ENCODE results near the gene SLU7.

Gene SLU7

DNA sequence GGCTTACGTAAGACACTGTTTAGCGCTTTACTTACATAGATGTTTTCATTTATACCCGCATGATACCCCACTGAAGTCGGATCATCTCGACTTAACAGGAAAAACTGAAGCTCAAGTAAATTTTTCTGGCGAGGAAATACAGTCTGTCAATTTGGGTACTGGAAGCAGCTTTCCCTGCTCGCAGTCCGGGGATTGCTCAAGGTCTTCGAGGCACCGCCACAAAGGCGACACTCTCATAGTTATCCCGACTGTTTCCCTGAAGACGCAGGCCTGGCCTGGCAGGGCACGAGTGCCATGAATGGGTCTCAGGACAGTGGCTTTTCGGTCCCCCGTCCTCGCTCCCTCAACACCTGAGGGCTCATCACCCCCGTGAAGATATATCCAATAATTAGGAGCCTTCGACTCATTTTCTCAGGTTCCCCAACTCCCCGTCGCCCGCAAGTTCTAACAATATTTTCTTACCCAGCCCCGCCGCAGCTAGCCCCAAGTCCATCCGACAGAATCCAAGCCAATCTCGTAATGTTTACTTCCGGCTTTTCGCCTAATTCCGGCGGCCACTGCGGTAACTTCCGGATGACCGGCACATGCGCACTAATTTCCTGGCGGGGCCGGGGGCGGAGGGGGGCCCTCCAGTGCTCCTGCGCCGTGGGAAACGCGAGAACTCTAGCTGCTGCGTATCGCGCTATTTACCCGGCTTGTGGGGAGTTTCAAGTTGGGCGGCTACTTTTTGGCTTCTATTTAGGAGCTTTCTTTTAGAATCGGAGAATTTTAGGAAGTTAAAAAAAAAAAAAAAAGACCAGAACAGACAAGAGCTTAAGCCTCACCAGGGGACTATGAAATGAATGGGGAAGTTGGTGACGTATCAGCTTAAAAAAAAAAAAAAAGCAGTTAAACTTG is at the start of gene SLU7:
SLU7 (minus strand) TSS at position 521 of the 897 bp plus-strand sequence. CDS start 3,787 bp downstream, outside the sequence.
- DNase-seq = peak; percentile 84

DNA sequence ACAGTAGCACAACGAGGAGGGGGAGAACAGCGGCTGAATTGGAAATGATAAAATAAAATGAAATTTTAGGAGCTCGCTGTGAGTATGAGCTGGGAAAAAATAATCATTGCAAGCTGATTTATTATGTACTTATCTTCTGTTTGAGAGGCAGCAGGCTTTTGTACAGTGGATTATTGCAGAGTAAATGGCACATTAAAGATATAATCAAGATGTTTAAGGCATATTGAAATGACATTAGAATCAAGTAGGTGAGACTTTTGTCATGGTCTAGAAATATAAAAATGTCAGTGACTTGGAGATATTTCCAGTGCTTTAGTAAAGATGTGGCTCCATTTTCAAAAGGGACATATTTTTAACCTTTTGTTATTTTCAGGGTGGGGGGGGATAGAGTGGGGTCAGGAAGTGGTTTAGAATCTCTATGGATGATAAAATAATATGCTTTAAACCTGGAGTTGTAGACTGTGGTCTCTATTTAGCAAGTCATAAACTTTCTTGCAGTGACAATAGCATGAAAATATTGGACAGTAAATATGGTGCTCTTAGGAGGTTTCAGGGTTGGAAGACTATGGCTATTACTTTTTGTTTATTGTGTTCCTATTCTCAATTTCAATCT is 49.6 kb upstream of the SLU7 start:
- no peak for DNase-seq

DNA sequence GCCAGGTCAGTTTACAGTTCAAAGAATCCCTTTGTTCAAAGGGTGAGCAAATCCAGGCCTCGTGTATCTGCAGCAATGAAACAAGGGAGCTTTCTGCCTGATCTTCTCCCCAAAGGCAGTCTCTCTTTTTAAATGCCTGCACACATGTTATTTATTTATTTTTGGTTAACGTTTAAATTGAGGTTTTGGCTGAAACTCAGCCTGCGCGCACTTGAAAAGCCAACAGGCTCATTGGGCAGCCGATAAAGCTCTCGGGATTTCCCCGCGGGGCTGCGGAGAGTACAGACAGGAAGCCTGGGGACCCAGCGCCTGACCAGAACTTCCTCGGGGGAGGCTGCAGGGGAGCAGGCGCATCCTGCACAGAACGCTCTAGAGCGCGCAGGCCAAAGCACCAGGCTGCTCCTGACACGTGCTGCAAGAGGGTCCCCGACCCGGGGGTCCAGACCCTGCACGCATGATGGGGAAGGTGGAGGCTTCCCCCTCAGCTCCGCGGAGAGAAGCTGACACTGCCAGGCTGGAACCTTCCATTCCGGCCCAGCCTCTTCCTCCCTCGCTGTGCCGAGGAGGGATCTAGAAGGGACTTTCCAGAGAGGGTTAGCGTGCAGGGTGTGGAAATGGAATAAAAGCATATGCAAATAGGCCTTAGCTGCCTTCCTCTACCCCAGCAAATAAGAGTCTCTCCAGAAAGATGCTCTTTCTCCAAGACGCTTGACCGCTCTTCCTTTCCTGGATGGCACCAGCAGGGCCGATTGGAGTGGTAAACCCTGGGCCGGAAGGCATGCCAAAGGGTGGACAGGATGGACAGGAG is 48.9 kb upstream of the SLU7 start:
- DNase-seq = no peak

- DNase-seq = no peak
Observed at GRCh38 chr5:160466889-160467554, 48.1 kb upstream of the SLU7 start.

DNA sequence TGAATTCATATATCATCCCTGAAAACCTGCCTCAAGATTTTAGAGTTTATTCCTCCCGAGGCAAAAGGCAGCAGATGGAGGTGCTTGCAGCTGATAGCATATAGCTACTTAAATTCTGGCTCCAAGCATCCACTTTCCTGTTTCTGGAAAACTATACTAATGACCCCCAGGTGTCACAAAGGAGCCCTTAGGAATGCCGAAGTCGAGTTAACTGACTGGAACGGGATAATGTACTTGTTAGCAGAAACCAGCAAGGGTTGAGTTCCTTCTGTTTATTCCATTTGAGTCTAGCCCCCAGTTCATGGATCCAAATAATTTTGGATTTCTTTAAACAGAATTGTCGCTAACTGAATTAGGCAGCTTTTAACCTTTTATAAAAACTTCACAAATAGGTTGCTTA is 47.2 kb upstream of the SLU7 start:
- no peak for DNase-seq

- DNase-seq = no peak
Observed at GRCh38 chr5:160464466-160464797, 45.6 kb upstream of the SLU7 start.

GRCh38 chr5:160463740-160464465 is 45.0 kb upstream of the SLU7 start:
- no peak for DNase-seq

GRCh38 chr5:160463227-160463626 is 44.3 kb upstream of the SLU7 start:
- DNase-seq = no peak

GRCh38 chr5:160462167-160462566 is 43.3 kb upstream of the SLU7 start:
- DNase-seq = no peak

GRCh38 chr5:160461378-160461777 is 42.5 kb upstream of the SLU7 start:
- no peak for DNase-seq

DNA sequence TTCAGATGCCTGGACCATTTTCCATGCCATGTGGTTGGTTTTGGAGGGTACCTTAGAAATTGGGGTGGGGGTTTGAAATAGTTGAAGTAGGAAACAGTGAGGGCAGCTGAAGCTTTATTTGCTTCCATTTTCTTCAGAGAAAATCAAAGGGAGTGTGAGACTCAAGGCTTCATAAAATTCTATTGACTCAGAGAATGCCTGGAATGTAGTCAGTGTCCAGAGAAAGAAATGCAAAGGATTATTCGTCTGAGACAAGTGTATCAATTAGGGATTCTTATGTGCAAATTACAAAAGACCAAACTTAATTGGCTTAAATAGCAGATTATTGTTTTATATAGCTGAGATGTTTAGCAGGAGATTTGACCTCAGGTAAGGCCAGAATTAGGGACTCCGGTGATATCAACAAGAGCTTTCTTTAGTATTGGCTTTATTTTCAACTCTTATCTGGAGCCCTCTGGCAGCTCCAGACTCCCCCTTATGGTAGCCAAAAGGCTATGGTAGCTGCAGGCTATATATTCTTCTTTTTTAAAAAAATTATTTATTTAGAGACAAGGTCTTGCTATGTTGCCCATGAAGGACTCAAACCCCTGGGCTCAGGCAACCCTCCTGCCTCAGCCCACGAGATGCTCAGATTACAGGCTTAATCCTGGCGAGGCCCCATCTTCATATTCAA is 41.6 kb upstream of the SLU7 start:
- no peak for DNase-seq

- DNase-seq = no peak
Observed at GRCh38 chr5:160458806-160459800, 40.2 kb upstream of the SLU7 start.

- no peak for DNase-seq
Observed at GRCh38 chr5:160457252-160457651, 38.4 kb upstream of the SLU7 start.

GRCh38 chr5:160456480-160457177 is 37.7 kb upstream of the SLU7 start:
- no peak for DNase-seq

DNA sequence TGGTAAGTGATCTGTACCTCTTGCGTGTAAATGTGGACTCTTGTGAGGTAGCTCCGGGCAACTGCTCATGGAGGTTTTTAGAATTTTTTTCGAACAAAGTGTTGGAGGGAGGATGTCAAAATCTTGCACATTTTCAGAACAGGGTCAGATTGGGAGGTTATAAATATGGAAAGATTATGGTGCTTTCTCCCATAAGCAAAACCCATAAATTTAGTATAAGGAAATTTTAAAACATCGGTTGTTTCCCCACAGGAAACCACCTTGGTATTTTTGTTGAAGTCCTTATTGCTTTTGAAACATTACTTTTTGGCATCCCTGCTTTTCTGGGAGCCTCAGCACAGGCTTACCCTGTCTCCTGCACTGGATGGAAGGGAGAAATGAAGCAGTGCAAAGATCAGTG is 36.7 kb upstream of the SLU7 start:
- no peak for DNase-seq

GRCh38 chr5:160453751-160454150 is 34.9 kb upstream of the SLU7 start:
- no peak for DNase-seq

DNA sequence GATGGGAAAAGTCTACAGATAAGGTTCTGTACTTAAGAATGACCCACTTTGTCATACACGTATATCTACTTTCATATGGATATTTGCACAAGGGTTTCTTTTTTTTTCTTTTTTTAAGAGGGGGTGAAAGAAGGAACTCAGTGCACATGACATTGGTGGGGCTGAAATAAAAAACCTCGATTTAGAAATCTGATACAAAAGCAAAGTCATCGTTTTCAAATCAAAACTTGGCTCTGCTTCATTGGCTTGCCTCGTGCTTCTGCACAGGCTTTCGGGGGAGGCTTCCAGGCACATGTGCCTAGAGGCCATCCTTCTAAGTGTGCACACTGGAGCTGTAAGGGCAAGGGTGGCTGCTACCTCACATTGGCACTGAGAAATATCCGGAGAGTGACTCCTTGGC is 33.9 kb upstream of the SLU7 start:
- DNase-seq = no peak

GRCh38 chr5:160452036-160452435 is 33.2 kb upstream of the SLU7 start:
- no peak for DNase-seq

DNA sequence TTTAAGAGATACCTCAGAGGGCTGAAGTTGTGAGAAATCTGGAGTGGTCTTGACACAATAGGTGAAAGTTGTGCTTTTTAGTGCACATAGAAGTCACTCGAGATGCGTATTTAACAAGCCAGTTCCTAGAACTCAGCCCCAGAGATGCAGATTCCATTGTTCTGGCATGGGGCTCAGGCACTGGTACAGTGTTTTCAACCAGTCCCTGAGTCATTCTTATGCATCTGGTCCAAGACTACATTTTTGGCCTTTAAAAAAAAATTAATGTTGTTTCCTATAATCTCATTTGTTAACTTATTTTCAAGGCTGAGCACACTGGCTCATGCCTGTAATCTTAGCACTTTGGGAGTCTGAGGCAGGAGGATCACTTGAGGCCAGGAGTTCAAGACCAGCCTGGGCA is 32.4 kb upstream of the SLU7 start:
- DNase-seq = no peak
